ENCODE results near the gene KCNT1.

The KCNT1 gene

GRCh38 chr9:135673941-135674340 lies 28.0 kb upstream of the KCNT1 start:
- TF ChIP-seq CTCF (IDR thresholded peaks at IDR 0.05; ENCODE audit: extremely low read depth, missing control alignments) = no peak
- DNase-seq (ENCODE audit: low spot score) = no peak

GRCh38 chr9:135674977-135675376 lies 27.0 kb upstream of the KCNT1 start:
- no peak for TF ChIP-seq CTCF (IDR thresholded peaks at IDR 0.05; ENCODE audit: extremely low read depth, missing control alignments)
- DNase-seq (ENCODE audit: low spot score) = no peak

GRCh38 chr9:135676891-135677290 lies 25.1 kb upstream of the KCNT1 start:
- DNase-seq (ENCODE audit: low spot score) = no peak
- no peak for TF ChIP-seq CTCF (IDR thresholded peaks at IDR 0.05; ENCODE audit: extremely low read depth, missing control alignments)

GRCh38 chr9:135677641-135678168 lies 24.3 kb upstream of the KCNT1 start:
- no peak for DNase-seq (ENCODE audit: low spot score)

GRCh38 chr9:135678236-135679017 lies 23.6 kb upstream of the KCNT1 start:
- TF ChIP-seq CTCF (IDR thresholded peaks at IDR 0.05; ENCODE audit: extremely low read depth, missing control alignments) = no peak
- DNase-seq (ENCODE audit: low spot score) = no peak

More at GRCh38 chr9:135677641-135678168, 24.3 kb upstream of the KCNT1 start:
- TF ChIP-seq CTCF (IDR thresholded peaks at IDR 0.05; ENCODE audit: extremely low read depth, missing control alignments) = no peak

GRCh38 chr9:135680056-135680455 lies 21.9 kb upstream of the KCNT1 start:
- TF ChIP-seq CTCF (IDR thresholded peaks at IDR 0.05; ENCODE audit: extremely low read depth, missing control alignments) = no peak
- no peak for DNase-seq (ENCODE audit: low spot score)

- no peak for TF ChIP-seq CTCF (IDR thresholded peaks at IDR 0.05; ENCODE audit: extremely low read depth, missing control alignments)
- no peak for DNase-seq (ENCODE audit: low spot score)
Measured at GRCh38 chr9:135681161-135681560, 20.8 kb upstream of the KCNT1 start.
